Nephron progenitor cell (in vitro differentiated cells): ENCODE results near the gene NRP1.
"Not testable (repeated sequence)": the region's sequence is repeated elsewhere in the genome, so short reads cannot be mapped to it uniquely, and the experiment has no call there.

ENCODE experiments used
- DNase-seq: peaks from one replicate; pipeline ENCODE4 v3.0.0; 2021
- H3K27ac Mint-ChIP-seq: 2 replicates; pipeline ENCODE4 v1.8.0; 2021; ENCODE audit warnings: mild to moderate bottlenecking, moderate library complexity, mixed read lengths
- H3K27me3 Mint-ChIP-seq: 2 replicates; pipeline ENCODE4 v1.8.0; 2021; ENCODE audit warnings: mild to moderate bottlenecking, low read depth, mixed read lengths; ENCODE audit not compliant: poor library complexity
- H3K36me3 Mint-ChIP-seq: 2 replicates; pipeline ENCODE4 v1.8.0; 2021; ENCODE audit warnings: low read depth, mixed read lengths
- H3K4me1 Mint-ChIP-seq: 2 replicates; pipeline ENCODE4 v1.8.0; 2021; ENCODE audit warnings: mixed read lengths
- H3K4me3 Mint-ChIP-seq: 2 replicates; pipeline ENCODE4 v1.8.0; 2021; ENCODE audit warnings: mild to moderate bottlenecking, moderate library complexity, mixed read lengths
- H3K9me3 Mint-ChIP-seq: 2 replicates; pipeline ENCODE4 v1.8.0; 2021; ENCODE audit warnings: mild to moderate bottlenecking, moderate library complexity, mixed read lengths
- TF ChIP-seq, protein P1 (sequence below): fragments of 200-600 bp; sonication (generic); IDR thresholded peaks from 2 replicates; pipeline ENCODE4 v1.5.0; 2021; ENCODE audit warnings: antibody characterized with exemption

The NRP1 gene

GRCh38 chr10:33229252-33229948, 105.1 kb downstream of the NRP1 start:
- TF ChIP-seq, protein P1, sequence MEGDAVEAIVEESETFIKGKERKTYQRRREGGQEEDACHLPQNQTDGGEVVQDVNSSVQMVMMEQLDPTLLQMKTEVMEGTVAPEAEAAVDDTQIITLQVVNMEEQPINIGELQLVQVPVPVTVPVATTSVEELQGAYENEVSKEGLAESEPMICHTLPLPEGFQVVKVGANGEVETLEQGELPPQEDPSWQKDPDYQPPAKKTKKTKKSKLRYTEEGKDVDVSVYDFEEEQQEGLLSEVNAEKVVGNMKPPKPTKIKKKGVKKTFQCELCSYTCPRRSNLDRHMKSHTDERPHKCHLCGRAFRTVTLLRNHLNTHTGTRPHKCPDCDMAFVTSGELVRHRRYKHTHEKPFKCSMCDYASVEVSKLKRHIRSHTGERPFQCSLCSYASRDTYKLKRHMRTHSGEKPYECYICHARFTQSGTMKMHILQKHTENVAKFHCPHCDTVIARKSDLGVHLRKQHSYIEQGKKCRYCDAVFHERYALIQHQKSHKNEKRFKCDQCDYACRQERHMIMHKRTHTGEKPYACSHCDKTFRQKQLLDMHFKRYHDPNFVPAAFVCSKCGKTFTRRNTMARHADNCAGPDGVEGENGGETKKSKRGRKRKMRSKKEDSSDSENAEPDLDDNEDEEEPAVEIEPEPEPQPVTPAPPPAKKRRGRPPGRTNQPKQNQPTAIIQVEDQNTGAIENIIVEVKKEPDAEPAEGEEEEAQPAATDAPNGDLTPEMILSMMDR, result no peak
- no peak for DNase-seq
- H3K36me3 Mint-ChIP-seq, result peaks cover 94% of the 10 kb centered on the region
- no peaks in the 10 kb centered on the region for H3K27me3 Mint-ChIP-seq
- peaks cover 3% of the 10 kb centered on the region for H3K9me3 Mint-ChIP-seq
- H3K4me1 Mint-ChIP-seq, result peaks cover 41% of the 10 kb centered on the region
- H3K4me3 Mint-ChIP-seq, result no peak overlapping the region
- no peak overlapping the region for H3K27ac Mint-ChIP-seq

DNA sequence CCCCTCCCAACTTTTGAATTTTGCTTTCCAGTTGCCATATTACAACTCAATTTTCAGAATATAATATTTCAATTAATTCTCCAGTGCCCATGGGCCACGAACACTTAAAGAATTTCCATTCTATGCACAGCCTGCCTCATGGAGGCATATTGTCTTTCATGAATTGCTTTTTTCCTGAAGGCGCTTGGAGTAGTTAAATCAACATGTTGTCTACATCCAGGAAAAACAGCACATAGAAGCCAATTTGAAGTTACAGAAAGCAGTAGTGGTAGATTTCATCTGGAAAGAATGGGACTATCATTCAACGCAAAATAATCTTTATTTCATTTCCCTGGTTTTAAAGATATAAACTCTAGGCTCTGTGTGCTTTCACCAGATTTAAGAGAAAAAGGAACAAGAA, 106.0 kb downstream of the NRP1 start:
- Mint-ChIP-seq H3K27me3 (no peaks in the 10 kb centered on the region), H3K4me3 (no peak overlapping the region), H3K4me1 (peaks cover 37% of the 10 kb centered on the region), H3K9me3 (peaks cover 3% of the 10 kb centered on the region), H3K27ac (no peak overlapping the region), H3K36me3 (peaks cover 94% of the 10 kb centered on the region)
- TF ChIP-seq, protein P1, result no peak
- DNase-seq, result no peak

DNA sequence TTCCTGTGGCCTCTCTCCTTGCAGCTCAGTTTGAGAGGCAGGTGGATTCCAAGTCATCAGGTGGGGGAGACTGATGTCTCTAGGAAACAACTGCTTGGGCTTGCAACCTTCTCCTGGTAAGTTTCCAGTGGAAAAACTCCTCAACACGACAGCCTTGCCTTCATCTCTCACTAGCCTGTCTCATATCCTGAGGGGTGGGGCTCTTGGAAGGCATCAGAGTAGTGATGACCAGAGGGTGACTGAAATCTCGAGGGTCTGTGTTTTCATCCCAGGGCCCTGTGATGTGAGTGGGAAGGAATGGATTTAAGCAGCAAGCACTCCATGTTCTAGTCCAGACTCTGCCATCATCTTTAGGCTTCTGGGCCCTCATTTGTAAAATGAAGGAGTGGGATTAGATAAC, 107.0 kb downstream of the NRP1 start:
- Mint-ChIP-seq H3K4me1 (peaks cover 29% of the 10 kb centered on the region), H3K9me3 (peaks cover 3% of the 10 kb centered on the region), H3K27ac (no peak overlapping the region), H3K36me3 (peaks cover 94% of the 10 kb centered on the region), H3K27me3 (no peaks in the 10 kb centered on the region), H3K4me3 (no peak overlapping the region)
- TF ChIP-seq, protein P1, result no peak
- no peak for DNase-seq

- Mint-ChIP-seq H3K27me3 (no peaks in the 10 kb centered on the region), H3K36me3 (peaks cover 94% of the 10 kb centered on the region), H3K4me3 (no peak overlapping the region), H3K27ac (peak overlapping the region; percentile 52), H3K9me3 (no peaks in the 10 kb centered on the region), H3K4me1 (peaks cover 18% of the 10 kb centered on the region)
- TF ChIP-seq, protein P1, result no peak
- no peak for DNase-seq
Measured at GRCh38 chr10:33224251-33224965, 110.1 kb downstream of the NRP1 start.

GRCh38 chr10:33223326-33224000, 111.0 kb downstream of the NRP1 start:
- Mint-ChIP-seq H3K27ac (peak overlapping the region; percentile 41), H3K4me3 (no peak overlapping the region)

DNA sequence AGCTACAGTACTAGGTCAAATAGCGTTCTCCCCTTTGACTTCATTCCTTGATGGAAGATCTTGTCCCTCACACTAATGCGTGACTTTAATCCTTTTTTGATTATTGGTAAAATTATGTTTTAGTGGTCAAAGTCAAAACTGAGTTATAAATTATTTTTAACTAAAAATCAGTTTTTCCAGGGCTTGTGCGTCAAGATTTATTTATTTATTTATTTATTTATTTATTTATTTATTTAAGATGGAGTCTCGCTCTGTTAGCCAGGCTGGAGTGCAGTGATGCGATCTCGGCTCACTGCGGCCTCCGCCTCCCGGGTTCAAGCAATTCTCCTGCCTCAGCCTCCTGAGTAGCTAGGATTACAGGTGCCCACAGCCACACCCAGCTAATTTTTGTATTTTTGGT, 112.2 kb downstream of the NRP1 start:
- peaks cover 97% of the 10 kb centered on the region for H3K36me3 Mint-ChIP-seq
- H3K27ac Mint-ChIP-seq, H3K4me3 Mint-ChIP-seq, H3K27me3 Mint-ChIP-seq, H3K9me3 Mint-ChIP-seq, DNase-seq: not testable (repeated sequence)
- H3K4me1 Mint-ChIP-seq, result peaks cover 12% of the 10 kb centered on the region

More at GRCh38 chr10:33223326-33224000, 111.0 kb downstream of the NRP1 start:
- TF ChIP-seq, protein P1, result no peak
- Mint-ChIP-seq H3K9me3 (no peaks in the 10 kb centered on the region), H3K36me3 (peaks cover 95% of the 10 kb centered on the region), H3K4me1 (peaks cover 12% of the 10 kb centered on the region), H3K27me3 (no peaks in the 10 kb centered on the region)
- DNase-seq, result no peak
